Ishikawa (cell line): ENCODE data around the gene TRIM59.

Source experiments
- CEBPB ChIP-seq: IDR thresholded peaks from 2 replicates; pipeline ENCODE4 v1.6.1; 2012
- CREB1 ChIP-seq: IDR thresholded peaks from 2 replicates; pipeline ENCODE4 v1.6.1; 2012; ENCODE audit warnings: low read depth
- EGR1 ChIP-seq: IDR thresholded peaks from 2 replicates; pipeline ENCODE4 v1.6.1; 2012
- EP300 ChIP-seq: IDR thresholded peaks from 2 replicates; pipeline ENCODE4 v1.6.1; 2012; ENCODE audit warnings: borderline replicate concordance
- FOXM1 ChIP-seq: IDR thresholded peaks from 2 replicates; pipeline ENCODE4 v1.6.1; 2012; ENCODE audit warnings: low read depth, borderline replicate concordance
- NFIC ChIP-seq: IDR thresholded peaks from 2 replicates; pipeline ENCODE4 v1.6.1; 2012
- RAD21 ChIP-seq: IDR thresholded peaks from 2 replicates; pipeline ENCODE4 v1.6.1; 2012; ENCODE audit warnings: low read depth
- TAF1 ChIP-seq: IDR thresholded peaks from 2 replicates; pipeline ENCODE4 v1.6.1; 2012; ENCODE audit warnings: low read depth, mild to moderate bottlenecking
- TCF12 ChIP-seq: IDR thresholded peaks from 2 replicates; pipeline ENCODE4 v1.6.1; 2012; ENCODE audit warnings: low read depth
- TEAD4 ChIP-seq: IDR thresholded peaks from 2 replicates; pipeline ENCODE4 v1.6.1; 2012
- USF1 ChIP-seq: IDR thresholded peaks from 2 replicates; pipeline ENCODE4 v1.6.1; 2012
- YY1 ChIP-seq: IDR thresholded peaks from 2 replicates; pipeline ENCODE4 v1.6.1; 2012; ENCODE audit warnings: low read depth
- ZBTB7A ChIP-seq: IDR thresholded peaks from 2 replicates; pipeline ENCODE4 v1.6.1; 2012; ENCODE audit warnings: low read depth
- TF ChIP-seq, protein P1 (sequence below): IDR thresholded peaks from 2 replicates; pipeline ENCODE4 v1.6.1; 2012; ENCODE audit warnings: low read depth, mild to moderate bottlenecking
- TF ChIP-seq, protein P2 (sequence below): IDR thresholded peaks from 2 replicates; pipeline ENCODE4 v1.6.1; 2012

The TRIM59 gene

GRCh38 chr3:160412477-160412876 lies 37.1 kb downstream of the TRIM59 start:
- TF ChIP-seq CEBPB (no peak), FOXM1 (no peak), RAD21 (no peak), ZBTB7A (no peak), NFIC (no peak), EGR1 (no peak), USF1 (no peak), CREB1 (no peak), TCF12 (no peak), TAF1 (no peak), TEAD4 (no peak), EP300 (no peak), YY1 (no peak)
- TF ChIP-seq, protein P1, sequence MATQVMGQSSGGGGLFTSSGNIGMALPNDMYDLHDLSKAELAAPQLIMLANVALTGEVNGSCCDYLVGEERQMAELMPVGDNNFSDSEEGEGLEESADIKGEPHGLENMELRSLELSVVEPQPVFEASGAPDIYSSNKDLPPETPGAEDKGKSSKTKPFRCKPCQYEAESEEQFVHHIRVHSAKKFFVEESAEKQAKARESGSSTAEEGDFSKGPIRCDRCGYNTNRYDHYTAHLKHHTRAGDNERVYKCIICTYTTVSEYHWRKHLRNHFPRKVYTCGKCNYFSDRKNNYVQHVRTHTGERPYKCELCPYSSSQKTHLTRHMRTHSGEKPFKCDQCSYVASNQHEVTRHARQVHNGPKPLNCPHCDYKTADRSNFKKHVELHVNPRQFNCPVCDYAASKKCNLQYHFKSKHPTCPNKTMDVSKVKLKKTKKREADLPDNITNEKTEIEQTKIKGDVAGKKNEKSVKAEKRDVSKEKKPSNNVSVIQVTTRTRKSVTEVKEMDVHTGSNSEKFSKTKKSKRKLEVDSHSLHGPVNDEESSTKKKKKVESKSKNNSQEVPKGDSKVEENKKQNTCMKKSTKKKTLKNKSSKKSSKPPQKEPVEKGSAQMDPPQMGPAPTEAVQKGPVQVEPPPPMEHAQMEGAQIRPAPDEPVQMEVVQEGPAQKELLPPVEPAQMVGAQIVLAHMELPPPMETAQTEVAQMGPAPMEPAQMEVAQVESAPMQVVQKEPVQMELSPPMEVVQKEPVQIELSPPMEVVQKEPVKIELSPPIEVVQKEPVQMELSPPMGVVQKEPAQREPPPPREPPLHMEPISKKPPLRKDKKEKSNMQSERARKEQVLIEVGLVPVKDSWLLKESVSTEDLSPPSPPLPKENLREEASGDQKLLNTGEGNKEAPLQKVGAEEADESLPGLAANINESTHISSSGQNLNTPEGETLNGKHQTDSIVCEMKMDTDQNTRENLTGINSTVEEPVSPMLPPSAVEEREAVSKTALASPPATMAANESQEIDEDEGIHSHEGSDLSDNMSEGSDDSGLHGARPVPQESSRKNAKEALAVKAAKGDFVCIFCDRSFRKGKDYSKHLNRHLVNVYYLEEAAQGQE = no peak
- TF ChIP-seq, protein P2, sequence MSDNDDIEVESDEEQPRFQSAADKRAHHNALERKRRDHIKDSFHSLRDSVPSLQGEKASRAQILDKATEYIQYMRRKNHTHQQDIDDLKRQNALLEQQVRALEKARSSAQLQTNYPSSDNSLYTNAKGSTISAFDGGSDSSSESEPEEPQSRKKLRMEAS = no peak

- TF ChIP-seq CEBPB (no peak), TEAD4 (no peak), EGR1 (no peak)
Measured at GRCh38 chr3:160409812-160410610, 39.6 kb downstream of the TRIM59 start.

GRCh38 chr3:160403796-160404470 lies 45.7 kb downstream of the TRIM59 start:
- TF ChIP-seq RAD21 (no peak), TCF12 (no peak), CEBPB (no peak), EGR1 (no peak), TAF1 (no peak), FOXM1 (no peak), USF1 (no peak), CREB1 (no peak), ZBTB7A (no peak), NFIC (no peak), YY1 (no peak)

DNA sequence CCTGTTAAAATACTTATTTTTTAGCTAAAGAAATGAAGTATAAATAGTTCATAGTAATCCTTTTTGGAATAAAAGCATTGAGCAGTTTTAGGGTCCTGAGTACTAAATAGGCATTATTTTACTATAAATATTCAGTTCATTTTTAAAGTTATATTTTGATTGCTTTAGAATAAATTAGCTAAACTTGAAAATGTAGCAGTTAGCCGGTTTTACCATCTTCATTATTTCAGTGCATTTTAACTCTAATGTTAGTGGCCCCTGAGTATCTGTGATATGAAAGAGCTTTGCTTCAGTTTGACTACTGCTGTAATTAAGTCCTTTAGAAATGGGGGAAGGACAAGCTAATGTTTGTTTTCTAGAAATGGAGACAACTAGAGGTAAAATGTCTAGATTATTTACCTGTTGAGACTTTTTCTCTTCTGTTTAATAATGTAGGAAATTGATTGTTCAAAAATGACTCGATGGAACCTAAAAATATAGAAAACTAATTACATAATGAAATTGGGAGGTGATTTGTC lies 46.5 kb downstream of the TRIM59 start:
- TF ChIP-seq, protein P2 = no peak
- no peak for TF ChIP-seq NFIC
- no peak for TF ChIP-seq CREB1
- TF ChIP-seq YY1 = no peak

DNA sequence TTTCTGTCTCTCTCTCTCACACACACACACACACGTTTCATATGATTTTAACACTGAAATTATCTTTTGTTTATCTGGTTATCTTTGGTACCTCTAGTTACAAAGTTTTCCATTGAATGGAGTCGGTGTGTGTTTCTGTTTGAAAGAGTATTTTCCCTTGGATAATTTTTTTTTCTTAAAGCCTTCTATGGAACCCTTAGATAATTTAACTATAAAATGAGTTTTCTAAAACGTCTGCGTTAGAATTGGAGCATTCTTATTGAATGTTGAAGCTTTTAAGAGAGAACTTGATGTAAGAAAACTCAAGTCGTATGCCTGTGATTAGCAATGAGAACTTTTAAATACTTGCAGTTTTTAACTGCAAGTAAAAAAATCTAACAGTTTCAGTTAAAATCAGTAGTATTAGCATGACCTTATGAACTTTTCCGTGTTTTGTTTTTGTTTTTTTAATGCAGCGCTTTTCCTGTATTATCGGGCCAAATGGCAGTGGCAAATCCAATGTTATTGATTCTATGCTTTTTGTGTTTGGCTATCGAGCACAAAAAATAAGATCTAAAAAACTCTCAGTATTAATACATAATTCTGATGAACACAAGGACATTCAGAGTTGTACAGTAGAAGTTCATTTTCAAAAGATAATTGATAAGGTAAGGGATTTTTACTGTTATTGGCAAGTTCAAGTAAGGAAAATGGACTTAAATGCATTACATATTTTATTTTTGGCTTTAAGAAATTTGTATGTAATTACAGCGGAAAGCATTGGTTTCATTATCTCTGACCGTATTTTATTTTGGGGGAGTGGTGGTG lies 47.2 kb downstream of the TRIM59 start:
- no peak for TF ChIP-seq CEBPB
- TF ChIP-seq, protein P2 = no peak
- TF ChIP-seq, protein P1 = no peak
- no peak for TF ChIP-seq NFIC
- no peak for TF ChIP-seq ZBTB7A
- TF ChIP-seq RAD21 = no peak
